ENCODE results near the gene NFATC1.
"Not testable (repeated sequence)": the region's sequence is repeated elsewhere in the genome, so short reads cannot be mapped to it uniquely, and the experiment has no call there.

Gene NFATC1

DNA sequence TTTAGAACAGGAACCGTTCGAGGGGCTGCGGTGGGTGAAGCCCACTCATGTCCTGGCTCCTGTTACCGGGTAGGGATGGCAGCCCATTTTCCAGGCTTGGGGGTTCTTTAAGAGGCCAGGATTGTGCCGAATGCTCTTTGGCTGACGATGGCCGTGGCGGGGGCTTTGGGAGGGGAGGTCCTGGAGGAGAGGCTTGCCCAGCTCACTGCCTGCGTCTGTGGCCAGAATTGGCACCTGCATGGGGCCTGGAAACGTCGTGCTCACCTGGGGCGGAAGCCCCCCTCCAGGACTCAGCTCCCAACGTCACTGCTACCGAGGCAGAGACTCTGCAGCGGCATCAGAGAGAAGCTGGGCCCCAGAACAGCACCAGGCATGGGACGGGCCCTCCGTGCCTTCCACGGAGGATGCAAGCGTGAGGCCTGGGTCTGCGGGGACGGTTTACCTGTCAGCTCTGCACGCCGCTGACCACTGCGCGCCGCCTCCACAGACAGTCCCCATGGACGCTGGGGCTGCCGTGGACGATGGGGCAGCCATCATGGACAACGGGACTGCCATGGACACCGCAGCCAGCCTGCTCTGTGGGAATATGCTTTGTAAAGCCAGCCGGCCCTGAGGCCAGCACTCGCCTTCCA lies 82.9 kb downstream of the NFATC1 start:
- Histone ChIP-seq H3K36me3 (ENCODE audit: control insufficient read depth, insufficient read depth, low read length) (no peaks in the 10 kb centered on the region), H3K4me3 (ENCODE audit: low read length) (no peak overlapping the region), H3K27me3 (ENCODE audit: control insufficient read depth, insufficient read depth, low read length) (no peaks in the 10 kb centered on the region), H3K27ac (ENCODE audit: low read length) (no peak overlapping the region), H3K9me3 (ENCODE audit: control insufficient read depth, insufficient read depth, low read length) (no peaks in the 10 kb centered on the region), H3K4me1 (ENCODE audit: control insufficient read depth, insufficient read depth, low read length) (no peaks in the 10 kb centered on the region)
- WGBS (ENCODE audit: insufficient coverage, insufficient read length) = no CpG with 5 or more reads among the region's 33 CpGs
- no peak for DNase-seq (ENCODE audit: low read depth, low spot score)

GRCh38 chr18:79479116-79479760 lies 83.5 kb downstream of the NFATC1 start:
- no peaks in the 10 kb centered on the region for H3K36me3 ChIP-seq (ENCODE audit: control insufficient read depth, insufficient read depth, low read length)
- H3K9me3 ChIP-seq (ENCODE audit: control insufficient read depth, insufficient read depth, low read length) = no peaks in the 10 kb centered on the region
- H3K27me3 ChIP-seq (ENCODE audit: control insufficient read depth, insufficient read depth, low read length) = no peaks in the 10 kb centered on the region
- no peak for DNase-seq (ENCODE audit: low read depth, low spot score)
- H3K4me1 ChIP-seq (ENCODE audit: control insufficient read depth, insufficient read depth, low read length) = no peaks in the 10 kb centered on the region
- H3K27ac ChIP-seq (ENCODE audit: low read length) = no peak overlapping the region
- no CpG with 5 or more reads among the region's 25 CpGs for WGBS (ENCODE audit: insufficient coverage, insufficient read length)
- H3K4me3 ChIP-seq (ENCODE audit: low read length) = no peak overlapping the region

- no peak overlapping the region for H3K4me3 ChIP-seq (ENCODE audit: low read length)
- no peak for DNase-seq (ENCODE audit: low read depth, low spot score)
- no CpG with 5 or more reads among the region's 20 CpGs for WGBS (ENCODE audit: insufficient coverage, insufficient read length)
- no peak overlapping the region for H3K27ac ChIP-seq (ENCODE audit: low read length)
- no peaks in the 10 kb centered on the region for H3K36me3 ChIP-seq (ENCODE audit: control insufficient read depth, insufficient read depth, low read length)
- no peaks in the 10 kb centered on the region; the same call in 1 of the 2 replicates for H3K4me1 ChIP-seq (ENCODE audit: control insufficient read depth, insufficient read depth, low read length)
- no peaks in the 10 kb centered on the region for H3K27me3 ChIP-seq (ENCODE audit: control insufficient read depth, insufficient read depth, low read length)
- H3K9me3 ChIP-seq (ENCODE audit: control insufficient read depth, insufficient read depth, low read length) = no peaks in the 10 kb centered on the region
Measured at GRCh38 chr18:79479761-79480161, 84.0 kb downstream of the NFATC1 start.

DNA sequence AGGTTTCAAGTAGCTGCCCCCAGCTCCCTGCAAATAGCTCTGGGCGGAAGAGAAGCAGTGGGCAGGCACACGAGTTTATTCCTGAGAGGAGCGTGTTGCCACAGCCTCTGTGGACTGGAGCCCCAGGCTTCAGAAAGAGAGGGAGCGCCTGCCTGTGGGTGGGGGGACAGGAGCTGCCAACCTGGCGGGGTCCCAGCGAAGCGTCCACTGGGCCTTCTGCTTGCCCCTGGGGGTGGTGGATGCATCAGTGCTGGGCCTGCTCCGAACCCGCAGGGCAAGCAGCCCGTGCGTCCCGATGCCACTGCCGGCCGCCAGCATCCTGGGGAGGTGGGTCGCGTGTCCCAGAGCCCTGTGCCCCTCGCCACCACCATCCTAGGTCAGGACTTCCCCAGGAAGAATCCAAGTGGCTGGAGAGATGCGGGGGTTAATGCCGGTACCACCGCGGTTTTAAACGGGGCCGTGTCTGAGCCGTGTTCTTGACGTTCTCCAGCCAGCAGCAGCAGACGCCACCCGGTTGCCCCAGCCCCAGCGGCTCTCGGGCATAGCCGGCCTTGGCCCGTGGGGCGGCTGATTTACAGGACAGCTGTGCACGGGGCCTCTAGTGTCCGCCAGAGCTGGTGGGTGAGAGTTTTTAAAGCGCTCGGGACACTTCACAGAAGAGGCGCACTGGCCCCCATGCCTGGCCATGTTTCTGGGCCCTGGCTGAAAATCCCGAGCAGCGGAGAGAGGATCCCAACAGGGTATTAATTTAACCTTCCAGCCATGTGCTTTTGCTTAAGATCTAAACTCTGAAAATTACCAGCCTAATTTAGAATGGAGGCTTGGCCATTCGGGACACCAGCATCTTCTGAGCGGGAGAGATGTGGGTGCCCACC lies 84.7 kb downstream of the NFATC1 start:
- Histone ChIP-seq H3K36me3 (ENCODE audit: control insufficient read depth, insufficient read depth, low read length) (no peaks in the 10 kb centered on the region), H3K27me3 (ENCODE audit: control insufficient read depth, insufficient read depth, low read length) (no peaks in the 10 kb centered on the region), H3K9me3 (ENCODE audit: control insufficient read depth, insufficient read depth, low read length) (no peaks in the 10 kb centered on the region), H3K4me3 (ENCODE audit: low read length) (no peak overlapping the region), H3K4me1 (ENCODE audit: control insufficient read depth, insufficient read depth, low read length) (no peaks in the 10 kb centered on the region; the same call in 1 of the 2 replicates), H3K27ac (ENCODE audit: low read length) (no peak overlapping the region)
- no peak for DNase-seq (ENCODE audit: low read depth, low spot score)
- no CpG with 5 or more reads among the region's 41 CpGs for WGBS (ENCODE audit: insufficient coverage, insufficient read length)

- no peaks in the 10 kb centered on the region for H3K36me3 ChIP-seq (ENCODE audit: control insufficient read depth, insufficient read depth, low read length)
- no peak for DNase-seq (ENCODE audit: low read depth, low spot score)
- no peaks in the 10 kb centered on the region for H3K27me3 ChIP-seq (ENCODE audit: control insufficient read depth, insufficient read depth, low read length)
- no CpG with 5 or more reads among the region's 26 CpGs for WGBS (ENCODE audit: insufficient coverage, insufficient read length)
- no peaks in the 10 kb centered on the region; the same call in 1 of the 2 replicates for H3K4me1 ChIP-seq (ENCODE audit: control insufficient read depth, insufficient read depth, low read length)
- H3K4me3 ChIP-seq (ENCODE audit: low read length) = no peak overlapping the region
- no peak overlapping the region for H3K27ac ChIP-seq (ENCODE audit: low read length)
- no peaks in the 10 kb centered on the region for H3K9me3 ChIP-seq (ENCODE audit: control insufficient read depth, insufficient read depth, low read length)
Measured at GRCh38 chr18:79481046-79481790, 85.5 kb downstream of the NFATC1 start.

DNA sequence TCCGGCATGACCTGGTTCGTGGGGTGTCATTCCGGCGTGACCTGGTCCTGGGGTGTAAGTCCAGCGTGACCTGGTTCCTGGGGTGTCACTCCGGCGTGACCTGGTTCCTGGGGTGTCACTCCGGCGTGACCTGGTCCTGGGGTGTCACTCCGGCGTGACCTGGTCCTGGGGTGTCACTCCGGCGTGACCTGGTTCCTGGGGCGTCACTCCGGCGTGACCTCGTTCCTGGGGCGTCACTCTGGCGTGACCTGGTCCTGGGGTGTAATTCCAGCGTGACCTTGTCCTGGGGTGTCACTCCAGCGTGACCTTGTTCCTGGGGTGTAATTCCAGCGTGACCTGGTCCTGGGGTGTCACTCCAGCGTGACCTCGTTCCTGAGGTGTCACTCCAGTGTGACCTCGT lies 87.7 kb downstream of the NFATC1 start:
- not testable (repeated sequence) for H3K27ac ChIP-seq (ENCODE audit: low read length); H3K4me3 ChIP-seq (ENCODE audit: low read length); H3K36me3 ChIP-seq (ENCODE audit: control insufficient read depth, insufficient read depth, low read length); DNase-seq (ENCODE audit: low read depth, low spot score); H3K4me1 ChIP-seq (ENCODE audit: control insufficient read depth, insufficient read depth, low read length); H3K9me3 ChIP-seq (ENCODE audit: control insufficient read depth, insufficient read depth, low read length); H3K27me3 ChIP-seq (ENCODE audit: control insufficient read depth, insufficient read depth, low read length)
- WGBS (ENCODE audit: insufficient coverage, insufficient read length) = no CpG with 5 or more reads among the region's 25 CpGs

DNA sequence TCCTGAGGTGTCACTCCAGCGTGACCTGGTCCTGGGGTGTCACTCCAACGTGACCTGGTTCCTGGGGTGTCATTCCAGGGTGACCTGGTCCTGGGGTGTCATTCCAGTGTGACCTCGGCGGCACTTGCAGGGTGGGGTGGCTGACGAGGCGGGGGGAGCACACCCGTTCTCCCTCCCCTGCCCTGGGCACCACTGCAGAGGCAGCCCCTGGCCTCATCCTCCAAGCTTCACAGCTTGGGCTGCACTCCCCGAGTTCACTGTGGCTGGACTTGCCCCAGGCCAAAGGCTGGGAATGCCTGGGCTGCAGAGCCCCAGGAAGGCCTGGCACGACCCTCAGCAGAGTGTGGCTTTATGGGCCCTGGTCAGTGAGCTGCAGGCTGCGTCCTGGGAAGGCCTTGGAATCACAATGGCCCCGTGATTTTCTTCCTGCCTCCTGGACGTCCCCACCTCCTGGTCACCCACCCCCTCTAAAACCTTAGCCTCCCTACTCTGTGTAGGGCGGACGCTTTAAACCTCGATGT lies 88.3 kb downstream of the NFATC1 start:
- DNase-seq (ENCODE audit: low read depth, low spot score) = no peak
- H3K27ac ChIP-seq (ENCODE audit: low read length) = no peak overlapping the region
- WGBS (ENCODE audit: insufficient coverage, insufficient read length) = no CpG with 5 or more reads among the region's 15 CpGs

GRCh38 chr18:79484661-79485621 lies 89.2 kb downstream of the NFATC1 start:
- no peak overlapping the region for H3K27ac ChIP-seq (ENCODE audit: low read length)
- no CpG with 5 or more reads among the region's 50 CpGs for WGBS (ENCODE audit: insufficient coverage, insufficient read length)
- H3K9me3 ChIP-seq (ENCODE audit: control insufficient read depth, insufficient read depth, low read length) = no peaks in the 10 kb centered on the region
- H3K27me3 ChIP-seq (ENCODE audit: control insufficient read depth, insufficient read depth, low read length) = no peaks in the 10 kb centered on the region
- no peak for DNase-seq (ENCODE audit: low read depth, low spot score)
- no peaks in the 10 kb centered on the region; the same call in 1 of the 2 replicates for H3K4me1 ChIP-seq (ENCODE audit: control insufficient read depth, insufficient read depth, low read length)
- no peak overlapping the region for H3K4me3 ChIP-seq (ENCODE audit: low read length)
- no peaks in the 10 kb centered on the region for H3K36me3 ChIP-seq (ENCODE audit: control insufficient read depth, insufficient read depth, low read length)

More for the DNA sequence above, 88.3 kb downstream of the NFATC1 start:
- Histone ChIP-seq H3K4me1 (ENCODE audit: control insufficient read depth, insufficient read depth, low read length) (no peaks in the 10 kb centered on the region; the same call in 1 of the 2 replicates), H3K27me3 (ENCODE audit: control insufficient read depth, insufficient read depth, low read length) (no peaks in the 10 kb centered on the region), H3K9me3 (ENCODE audit: control insufficient read depth, insufficient read depth, low read length) (no peaks in the 10 kb centered on the region), H3K36me3 (ENCODE audit: control insufficient read depth, insufficient read depth, low read length) (no peaks in the 10 kb centered on the region), H3K4me3 (ENCODE audit: low read length) (no peak overlapping the region)

DNA sequence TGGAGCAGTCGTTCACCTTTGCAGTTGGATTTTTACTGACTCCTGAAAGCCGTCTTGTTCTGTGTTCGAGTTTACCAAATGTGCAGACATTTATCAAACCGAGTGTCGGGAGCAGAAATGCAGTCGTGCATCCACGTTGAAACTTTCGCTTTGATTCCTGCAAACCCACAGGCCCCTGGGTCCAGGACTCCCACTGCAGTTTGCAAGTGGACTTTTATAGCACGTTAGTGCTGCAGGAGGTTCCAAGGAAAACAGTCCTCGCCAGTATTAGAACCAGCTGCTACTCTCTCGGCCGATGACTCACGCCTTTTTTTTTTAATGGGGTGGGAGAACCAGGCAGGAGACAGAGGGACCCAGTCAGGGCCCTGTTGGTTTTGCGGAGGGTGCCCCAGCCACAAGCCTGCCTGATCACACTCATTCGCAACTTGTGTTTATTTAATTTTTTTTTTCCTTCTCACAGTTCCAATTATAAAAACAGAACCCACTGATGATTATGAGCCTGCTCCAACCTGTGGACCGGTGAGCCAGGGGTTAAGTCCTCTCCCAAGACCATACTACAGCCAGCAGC lies 90.1 kb downstream of the NFATC1 start:
- H3K27ac ChIP-seq (ENCODE audit: low read length) = no peak overlapping the region
- no peak for DNase-seq (ENCODE audit: low read depth, low spot score)
- no peaks in the 10 kb centered on the region; the same call in 1 of the 2 replicates for H3K4me1 ChIP-seq (ENCODE audit: control insufficient read depth, insufficient read depth, low read length)
- no peaks in the 10 kb centered on the region for H3K36me3 ChIP-seq (ENCODE audit: control insufficient read depth, insufficient read depth, low read length)
- WGBS (ENCODE audit: insufficient coverage, insufficient read length) = no CpG with 5 or more reads among the region's 16 CpGs
- no peaks in the 10 kb centered on the region for H3K9me3 ChIP-seq (ENCODE audit: control insufficient read depth, insufficient read depth, low read length)
- H3K4me3 ChIP-seq (ENCODE audit: low read length) = no peak overlapping the region
- H3K27me3 ChIP-seq (ENCODE audit: control insufficient read depth, insufficient read depth, low read length) = no peaks in the 10 kb centered on the region
